ENCODE measurements around the gene PIGT.

DNA sequence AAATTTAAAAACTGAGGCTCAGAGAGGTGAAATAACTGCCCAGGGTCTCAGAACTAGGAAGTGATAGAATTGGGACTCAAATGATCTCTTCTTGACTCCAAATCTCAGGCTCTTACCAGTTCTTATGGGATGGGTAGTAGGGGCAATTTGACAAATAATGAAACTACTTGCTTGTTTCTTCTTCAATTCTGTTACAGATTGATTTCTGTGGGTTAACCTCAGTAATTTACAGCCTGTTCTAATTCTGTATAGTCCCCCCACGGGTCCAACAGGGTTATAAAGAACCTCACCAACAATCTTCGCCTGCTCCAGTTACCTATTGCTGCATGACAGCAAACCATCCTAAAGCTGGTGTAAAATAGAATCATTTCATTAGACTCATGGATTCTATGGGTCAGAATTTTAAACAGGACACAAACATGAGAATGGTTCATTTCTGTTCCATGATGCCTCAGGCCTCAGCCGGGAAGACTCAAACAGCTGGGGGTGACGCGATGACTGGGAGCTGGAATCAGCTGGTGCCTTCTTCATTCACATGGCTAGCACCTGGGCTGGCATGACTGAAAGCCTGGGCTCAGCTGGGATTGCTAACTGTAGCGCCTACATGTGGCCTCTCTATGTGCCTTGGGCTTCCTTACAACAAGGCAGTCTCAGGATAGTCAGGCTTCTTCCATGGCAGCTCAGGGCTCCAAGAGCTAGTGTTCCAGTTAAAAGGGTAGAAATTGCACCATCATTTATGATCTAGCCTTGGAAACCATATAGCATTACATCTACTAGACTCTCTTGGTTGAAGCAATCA lies 47.0 kb downstream of the PIGT start:
- TF ChIP-seq, protein P1, sequence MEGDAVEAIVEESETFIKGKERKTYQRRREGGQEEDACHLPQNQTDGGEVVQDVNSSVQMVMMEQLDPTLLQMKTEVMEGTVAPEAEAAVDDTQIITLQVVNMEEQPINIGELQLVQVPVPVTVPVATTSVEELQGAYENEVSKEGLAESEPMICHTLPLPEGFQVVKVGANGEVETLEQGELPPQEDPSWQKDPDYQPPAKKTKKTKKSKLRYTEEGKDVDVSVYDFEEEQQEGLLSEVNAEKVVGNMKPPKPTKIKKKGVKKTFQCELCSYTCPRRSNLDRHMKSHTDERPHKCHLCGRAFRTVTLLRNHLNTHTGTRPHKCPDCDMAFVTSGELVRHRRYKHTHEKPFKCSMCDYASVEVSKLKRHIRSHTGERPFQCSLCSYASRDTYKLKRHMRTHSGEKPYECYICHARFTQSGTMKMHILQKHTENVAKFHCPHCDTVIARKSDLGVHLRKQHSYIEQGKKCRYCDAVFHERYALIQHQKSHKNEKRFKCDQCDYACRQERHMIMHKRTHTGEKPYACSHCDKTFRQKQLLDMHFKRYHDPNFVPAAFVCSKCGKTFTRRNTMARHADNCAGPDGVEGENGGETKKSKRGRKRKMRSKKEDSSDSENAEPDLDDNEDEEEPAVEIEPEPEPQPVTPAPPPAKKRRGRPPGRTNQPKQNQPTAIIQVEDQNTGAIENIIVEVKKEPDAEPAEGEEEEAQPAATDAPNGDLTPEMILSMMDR (IDR thresholded peaks at IDR 0.05), result no peak
- TF ChIP-seq EP300 (IDR thresholded peaks at IDR 0.05) (no peak), POLR2AphosphoS5 (IDR thresholded peaks at IDR 0.05) (no peak)
